ENCODE results near the gene BPIFB1.

BPIFB1 gene

GRCh38 chr20:33272155-33272873 lies 10.7 kb upstream of the BPIFB1 start:
- H3K79me2 ChIP-seq (ENCODE audit: insufficient read depth, low read length) = no peaks in the 10 kb centered on the region

GRCh38 chr20:33273117-33273851 lies 9.7 kb upstream of the BPIFB1 start:
- H3K27me3 ChIP-seq (ENCODE audit: insufficient read depth, low read length) = no peaks in the 10 kb centered on the region
- no peak for TF ChIP-seq CTCF (IDR thresholded peaks at IDR 0.05; ENCODE audit: low read length)
- H3K27ac ChIP-seq (ENCODE audit: low read depth, low read length, poor library complexity, severe bottlenecking) = no peak overlapping the region
- no peak overlapping the region for H3K4me2 ChIP-seq (ENCODE audit: low read length)
- no peak overlapping the region for H2AFZ ChIP-seq (ENCODE audit: low read length)
- no peaks in the 10 kb centered on the region for H3K79me2 ChIP-seq (ENCODE audit: insufficient read depth, low read length)
- H3K9me3 ChIP-seq (ENCODE audit: low read length) = no peaks in the 10 kb centered on the region
- no peaks in the 10 kb centered on the region for H3K36me3 ChIP-seq (ENCODE audit: insufficient read depth, low read length)
- no peak overlapping the region for H3K9ac ChIP-seq (ENCODE audit: low read length)
- no peaks in the 10 kb centered on the region for H4K20me1 ChIP-seq (ENCODE audit: insufficient read depth, low read length)
- no peaks in the 10 kb centered on the region for H3K4me1 ChIP-seq (ENCODE audit: insufficient read depth, low read length, severe bottlenecking)
- H3F3A ChIP-seq (ENCODE audit: insufficient read depth, low read length) = no peaks in the 10 kb centered on the region
- H3K9me2 ChIP-seq (ENCODE audit: low read depth, low read length) = no peaks in the 10 kb centered on the region
- no peak overlapping the region for H3K4me3 ChIP-seq (ENCODE audit: low read depth, low read length, poor library complexity, severe bottlenecking)

More at GRCh38 chr20:33272155-33272873, 10.7 kb upstream of the BPIFB1 start:
- H3F3A ChIP-seq (ENCODE audit: insufficient read depth, low read length) = no peaks in the 10 kb centered on the region
- H3K4me3 ChIP-seq (ENCODE audit: low read depth, low read length, poor library complexity, severe bottlenecking) = no peak overlapping the region
- H3K36me3 ChIP-seq (ENCODE audit: insufficient read depth, low read length) = no peaks in the 10 kb centered on the region
- H3K9me2 ChIP-seq (ENCODE audit: low read depth, low read length) = no peaks in the 10 kb centered on the region
- no peaks in the 10 kb centered on the region for H3K27me3 ChIP-seq (ENCODE audit: insufficient read depth, low read length)
- no peak overlapping the region for H3K9ac ChIP-seq (ENCODE audit: low read length)
- H4K20me1 ChIP-seq (ENCODE audit: insufficient read depth, low read length) = no peaks in the 10 kb centered on the region
- no peak overlapping the region for H3K4me2 ChIP-seq (ENCODE audit: low read length)
- TF ChIP-seq CTCF (IDR thresholded peaks at IDR 0.05; ENCODE audit: low read length) = no peak
- TF ChIP-seq EZH2 (IDR thresholded peaks at IDR 0.05; ENCODE audit: borderline replicate concordance, low read length) = no peak
- no peaks in the 10 kb centered on the region for H3K4me1 ChIP-seq (ENCODE audit: insufficient read depth, low read length, severe bottlenecking)
- no peak overlapping the region for H3K27ac ChIP-seq (ENCODE audit: low read depth, low read length, poor library complexity, severe bottlenecking)
- H2AFZ ChIP-seq (ENCODE audit: low read length) = no peak overlapping the region
- H3K9me3 ChIP-seq (ENCODE audit: low read length) = no peaks in the 10 kb centered on the region

- Histone ChIP-seq H2AFZ (ENCODE audit: low read length) (no peak overlapping the region), H3K4me2 (ENCODE audit: low read length) (no peak overlapping the region), H4K20me1 (ENCODE audit: insufficient read depth, low read length) (no peaks in the 10 kb centered on the region), H3K9me2 (ENCODE audit: low read depth, low read length) (no peaks in the 10 kb centered on the region), H3K9ac (ENCODE audit: low read length) (no peak overlapping the region), H3K27ac (ENCODE audit: low read depth, low read length, poor library complexity, severe bottlenecking) (no peak overlapping the region), H3K9me3 (ENCODE audit: low read length) (no peaks in the 10 kb centered on the region), H3K79me2 (ENCODE audit: insufficient read depth, low read length) (no peaks in the 10 kb centered on the region), H3K27me3 (ENCODE audit: insufficient read depth, low read length) (no peaks in the 10 kb centered on the region), H3K4me3 (ENCODE audit: low read depth, low read length, poor library complexity, severe bottlenecking) (no peak overlapping the region), H3F3A (ENCODE audit: insufficient read depth, low read length) (no peaks in the 10 kb centered on the region), H3K36me3 (ENCODE audit: insufficient read depth, low read length) (no peaks in the 10 kb centered on the region), H3K4me1 (ENCODE audit: insufficient read depth, low read length, severe bottlenecking) (no peaks in the 10 kb centered on the region)
- TF ChIP-seq EZH2 (IDR thresholded peaks at IDR 0.05; ENCODE audit: borderline replicate concordance, low read length) = no peak
- no peak for TF ChIP-seq CTCF (IDR thresholded peaks at IDR 0.05; ENCODE audit: low read length)
Observed at GRCh38 chr20:33275215-33275614, 7.8 kb upstream of the BPIFB1 start.
